GM12891 (cell line): ENCODE data around the gene SLIT2. TPM values are rescaled to one million over a fixed set of nuclear protein-coding genes. Genes with fewer than 3 reads are reported as not detected.

ENCODE experiments used
- DNase-seq: peaks from one replicate; pipeline ENCODE4 v3.0.0; 2011; ENCODE audit warnings: low spot score; ENCODE audit not compliant: insufficient read length
- FAIRE-seq: peaks from 2 replicates; lab custom pipeline; 2011; peaks lifted over from hg19 to GRCh38; lab: Jason Lieb, UNC
- PAX5 ChIP-seq: IDR thresholded peaks from 2 replicates; pipeline ENCODE4 v1.6.1; 2011; ENCODE audit warnings: low read length, moderate library complexity, mild to moderate bottlenecking; ENCODE audit not compliant: insufficient read depth, severe bottlenecking
- POLR2A ChIP-seq: IDR thresholded peaks from 2 replicates; pipeline ENCODE4 v1.6.1; 2011; ENCODE audit warnings: low read depth, low read length, control low read depth
- POLR2AphosphoS5 ChIP-seq: IDR thresholded peaks from 2 replicates; pipeline ENCODE4 v1.6.1; 2011; ENCODE audit warnings: low read depth, low read length, control low read depth
- POU2F2 ChIP-seq: IDR thresholded peaks from 2 replicates; pipeline ENCODE4 v1.6.1; 2011; ENCODE audit warnings: low read depth, mild to moderate bottlenecking, control low read depth, low read length, moderate library complexity
- SPI1 ChIP-seq: IDR thresholded peaks from 2 replicates; pipeline ENCODE4 v1.6.1; 2011; ENCODE audit warnings: low read depth, low read length, control low read depth
- TAF1 ChIP-seq: IDR thresholded peaks from 2 replicates; pipeline ENCODE4 v1.6.1; 2011; ENCODE audit warnings: low read depth, low read length, control low read depth
- polyA plus RNA-seq: library from polyadenylated mRNA; unstranded; fragments of >200 nt; gene quantifications from one replicate; pipeline ENCODE4 v1.2.1, GENCODE V29; 2012; ENCODE audit warnings: low read depth, missing spikeins, inconsistent platforms; ENCODE audit not compliant: missing spikeins

SLIT2 gene, protein sequence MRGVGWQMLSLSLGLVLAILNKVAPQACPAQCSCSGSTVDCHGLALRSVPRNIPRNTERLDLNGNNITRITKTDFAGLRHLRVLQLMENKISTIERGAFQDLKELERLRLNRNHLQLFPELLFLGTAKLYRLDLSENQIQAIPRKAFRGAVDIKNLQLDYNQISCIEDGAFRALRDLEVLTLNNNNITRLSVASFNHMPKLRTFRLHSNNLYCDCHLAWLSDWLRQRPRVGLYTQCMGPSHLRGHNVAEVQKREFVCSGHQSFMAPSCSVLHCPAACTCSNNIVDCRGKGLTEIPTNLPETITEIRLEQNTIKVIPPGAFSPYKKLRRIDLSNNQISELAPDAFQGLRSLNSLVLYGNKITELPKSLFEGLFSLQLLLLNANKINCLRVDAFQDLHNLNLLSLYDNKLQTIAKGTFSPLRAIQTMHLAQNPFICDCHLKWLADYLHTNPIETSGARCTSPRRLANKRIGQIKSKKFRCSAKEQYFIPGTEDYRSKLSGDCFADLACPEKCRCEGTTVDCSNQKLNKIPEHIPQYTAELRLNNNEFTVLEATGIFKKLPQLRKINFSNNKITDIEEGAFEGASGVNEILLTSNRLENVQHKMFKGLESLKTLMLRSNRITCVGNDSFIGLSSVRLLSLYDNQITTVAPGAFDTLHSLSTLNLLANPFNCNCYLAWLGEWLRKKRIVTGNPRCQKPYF (N-terminal part only)
- not detected for polyA plus RNA-seq

DNA sequence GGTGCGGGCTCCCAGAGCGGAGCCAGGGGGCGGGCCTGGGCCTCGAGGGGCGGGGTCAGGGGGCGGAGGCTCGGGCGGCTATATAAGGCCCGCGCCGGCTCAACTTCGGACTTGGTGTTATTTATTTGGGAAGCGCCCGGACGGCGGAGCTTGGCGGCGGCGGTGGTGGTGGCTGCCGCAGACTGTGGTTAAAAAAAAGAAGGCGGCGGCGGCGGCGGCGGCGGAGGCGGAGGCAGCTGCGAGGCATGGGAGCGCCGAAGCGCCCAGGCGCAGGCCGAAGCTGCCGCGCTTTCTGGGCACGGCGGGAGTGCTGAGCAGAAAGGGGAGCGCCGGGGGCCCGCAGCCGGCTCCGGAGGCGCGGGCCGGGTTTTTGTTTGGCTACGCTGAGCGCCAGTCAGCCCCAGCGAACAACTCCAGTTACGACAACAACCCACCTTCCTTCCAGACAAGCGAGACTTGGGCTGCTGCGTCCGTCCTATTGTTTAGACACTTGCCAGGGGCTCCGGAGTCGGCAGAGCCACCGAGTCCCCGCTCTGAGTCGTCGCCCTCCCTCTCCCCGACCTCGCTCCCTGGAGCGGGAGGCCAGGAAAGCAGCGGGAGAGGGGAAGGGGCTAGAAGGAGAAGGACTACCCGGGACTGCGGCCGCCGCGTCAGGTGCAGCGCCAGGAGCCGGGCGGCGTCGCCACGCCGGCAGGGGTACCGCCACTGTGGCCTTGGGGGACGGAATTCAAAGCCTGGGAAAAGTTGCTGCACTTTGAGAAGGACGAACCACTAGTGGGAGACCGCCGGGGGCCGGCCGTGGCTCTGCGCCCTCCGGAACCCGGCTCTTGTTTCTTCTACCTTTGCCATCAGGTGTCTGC, at the start of gene SLIT2:
TSS of gene SLIT2 (plus strand) at position 110 of the 860 bp plus-strand sequence. CDS start 1,911 bp downstream, outside the sequence.
- TF ChIP-seq PAX5 (no peak), TAF1 (no peak), SPI1 (no peak), POU2F2 (no peak), POLR2A (no peak), POLR2AphosphoS5 (no peak)
- FAIRE-seq (no peak), DNase-seq (peak; percentile 60)

DNA sequence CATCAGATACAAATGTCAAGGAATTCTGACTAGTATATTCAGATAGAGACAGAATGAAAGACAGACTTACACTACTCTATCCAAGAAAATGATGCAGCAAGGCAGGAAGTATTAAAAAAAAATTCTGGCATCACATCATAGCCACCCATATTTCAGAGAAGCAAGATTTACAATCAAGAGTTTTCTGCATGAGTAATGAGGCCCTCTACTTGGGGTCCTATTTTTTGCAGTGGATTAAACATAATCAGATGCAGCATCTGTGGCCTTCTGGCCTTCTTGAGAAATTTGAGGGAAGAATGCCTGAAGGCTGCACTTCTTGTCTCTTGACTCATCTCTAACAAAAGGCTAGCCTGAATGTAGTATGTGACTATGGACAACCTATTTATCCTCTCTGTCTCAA, 48.2 kb upstream of the SLIT2 start:
- DNase-seq (no peak), FAIRE-seq (no peak)
- TF ChIP-seq TAF1 (no peak), PAX5 (no peak), SPI1 (no peak), POLR2AphosphoS5 (no peak), POU2F2 (no peak), POLR2A (no peak)

DNA sequence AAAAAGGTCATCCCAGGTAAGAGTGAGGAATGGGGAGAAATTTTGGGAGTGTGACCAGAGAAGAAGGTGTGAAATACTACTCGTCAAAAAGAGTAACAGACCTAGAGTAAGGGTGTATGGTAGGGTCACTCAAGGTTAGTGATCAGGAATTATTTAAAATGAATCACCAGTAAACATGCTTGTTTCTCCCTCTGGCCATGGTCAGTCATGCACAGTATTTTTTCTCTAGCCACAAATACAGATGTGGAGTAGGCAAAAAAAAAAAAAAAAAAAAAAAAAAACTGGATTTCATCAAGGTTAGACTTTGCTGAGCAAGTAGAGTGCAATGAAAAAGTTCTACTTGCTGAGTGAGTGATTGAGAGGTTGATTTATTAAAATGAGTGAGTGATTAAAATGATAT, 34.2 kb upstream of the SLIT2 start:
- TF ChIP-seq PAX5 (no peak), POLR2A (no peak), POLR2AphosphoS5 (no peak), POU2F2 (no peak), SPI1 (no peak), TAF1 (no peak)
- FAIRE-seq, result no peak
- DNase-seq, result no peak

DNA sequence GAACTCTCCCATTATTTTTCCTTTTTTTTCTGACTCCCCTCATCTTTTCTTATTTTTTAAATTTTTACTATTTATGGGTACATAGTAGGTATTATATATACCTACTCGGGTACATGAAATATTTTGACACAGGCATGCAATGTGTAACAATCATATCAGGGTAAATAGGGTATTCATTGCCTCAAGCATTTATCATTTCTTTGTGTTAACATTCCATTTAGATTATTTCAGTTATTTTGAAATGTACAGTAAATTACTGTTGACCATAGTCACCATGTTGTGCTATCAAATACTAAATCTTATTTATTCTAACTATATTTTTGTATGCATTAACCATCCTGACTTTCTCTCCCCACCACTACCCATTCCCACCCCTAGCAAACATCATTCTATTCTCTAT, 33.8 kb upstream of the SLIT2 start:
- no peak for FAIRE-seq
- no peak for TF ChIP-seq PAX5
- TF ChIP-seq SPI1, result no peak
- no peak for TF ChIP-seq POU2F2
- no peak for TF ChIP-seq TAF1
- TF ChIP-seq POLR2A, result no peak
- no peak for TF ChIP-seq POLR2AphosphoS5

DNA sequence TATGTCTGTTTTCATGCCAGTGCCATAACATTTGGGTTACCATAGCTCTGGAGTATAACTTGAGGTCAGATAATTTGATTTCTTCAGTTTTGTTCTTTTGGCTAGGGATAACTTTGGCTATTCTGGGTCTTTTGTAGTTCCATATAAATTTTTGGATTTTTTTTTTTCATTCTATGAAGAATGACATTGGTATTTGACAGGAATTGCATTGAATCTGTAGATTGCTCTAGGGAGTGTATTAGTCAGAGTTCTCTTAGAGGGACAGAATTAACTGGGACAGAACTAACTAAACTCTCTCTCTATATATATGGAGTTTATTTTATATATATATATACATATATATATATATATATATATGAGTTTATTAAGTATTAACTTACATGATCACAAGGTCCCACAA, 32.2 kb upstream of the SLIT2 start:
- DNase-seq, result no peak
- FAIRE-seq, result no peak
- TF ChIP-seq SPI1 (no peak), POLR2AphosphoS5 (no peak), POLR2A (no peak), PAX5 (no peak), POU2F2 (no peak), TAF1 (no peak)

More for the DNA sequence above, 33.8 kb upstream of the SLIT2 start:
- no peak for DNase-seq

DNA sequence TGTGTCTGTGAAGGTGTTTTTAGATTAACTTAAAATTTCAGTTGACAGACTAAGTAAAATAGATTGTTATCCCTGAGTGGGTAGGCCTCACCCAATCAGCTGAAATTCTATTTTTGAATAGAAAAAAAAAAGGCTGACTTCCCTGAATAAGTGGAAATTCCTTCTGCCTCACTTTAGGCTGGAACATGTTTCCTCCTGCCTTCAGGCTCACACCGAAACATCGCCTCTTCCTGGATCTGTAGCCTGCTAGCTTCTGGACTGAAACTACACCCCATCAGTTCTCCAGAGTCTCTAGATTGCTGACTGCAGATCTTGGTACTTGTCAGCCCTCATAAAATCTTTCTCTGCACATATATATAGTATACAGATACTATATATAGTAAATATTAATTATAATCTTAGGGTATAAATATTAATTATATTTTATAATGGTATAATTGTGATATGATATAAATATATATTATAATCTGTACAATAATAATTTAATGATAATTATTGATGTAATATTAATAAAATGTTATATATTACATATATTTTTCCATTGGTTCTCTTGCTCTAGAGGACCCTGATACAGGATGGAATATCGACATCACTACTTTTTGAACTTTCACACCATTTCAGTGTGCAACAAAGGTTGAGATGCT, 13.7 kb upstream of the SLIT2 start:
- no peak for FAIRE-seq
- DNase-seq, result no peak
- no peak for TF ChIP-seq TAF1
- no peak for TF ChIP-seq POU2F2
- TF ChIP-seq PAX5, result no peak
- TF ChIP-seq POLR2AphosphoS5, result no peak
- TF ChIP-seq SPI1, result no peak
- TF ChIP-seq POLR2A, result no peak

DNA sequence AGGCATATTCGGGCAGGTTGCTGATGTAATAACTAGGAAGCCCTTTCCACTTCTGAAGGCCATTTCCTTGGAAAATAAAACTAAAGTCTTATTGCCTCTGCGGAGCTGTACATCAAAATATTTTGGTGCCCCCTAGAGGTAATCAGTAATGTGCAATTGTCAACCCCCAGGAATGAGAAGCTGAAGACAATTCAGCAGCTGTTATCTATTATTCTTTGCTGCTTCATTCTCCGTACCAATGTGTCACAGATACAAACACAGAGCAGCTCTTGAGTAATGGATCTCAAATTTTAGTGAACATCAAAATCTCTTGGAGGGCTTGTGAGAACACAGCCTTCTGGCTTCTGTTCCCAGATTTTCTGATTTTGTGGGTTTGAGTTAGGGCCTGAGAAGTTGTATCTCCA, 3.5 kb upstream of the SLIT2 start:
- FAIRE-seq (no peak), DNase-seq (no peak)
- TF ChIP-seq PAX5 (no peak), POLR2A (no peak), TAF1 (no peak), POU2F2 (no peak), POLR2AphosphoS5 (no peak), SPI1 (no peak)

DNA sequence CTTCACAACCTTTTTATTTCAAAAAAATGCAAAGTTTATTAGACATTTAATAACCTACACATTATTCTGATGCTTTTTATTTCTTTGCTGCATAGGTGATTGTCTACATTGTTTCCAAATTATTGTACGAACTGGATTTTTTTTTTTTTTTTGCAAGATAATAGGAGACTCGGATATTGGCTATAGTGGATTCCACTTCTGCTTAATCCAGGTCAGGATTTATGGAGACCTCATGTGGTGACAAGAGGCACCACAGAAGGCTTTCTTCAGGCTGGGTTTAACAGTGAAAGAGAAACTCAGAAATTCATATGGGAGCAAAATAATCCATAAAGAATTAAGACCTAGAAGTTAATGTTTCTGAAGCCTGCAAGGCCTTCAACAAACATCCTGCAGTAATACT, 2.4 kb upstream of the SLIT2 start:
- TF ChIP-seq POU2F2, result no peak
- no peak for TF ChIP-seq PAX5
- TF ChIP-seq SPI1, result no peak
- TF ChIP-seq POLR2A, result no peak
- TF ChIP-seq TAF1, result no peak
- no peak for TF ChIP-seq POLR2AphosphoS5
- FAIRE-seq (no peak), DNase-seq (no peak)

DNA sequence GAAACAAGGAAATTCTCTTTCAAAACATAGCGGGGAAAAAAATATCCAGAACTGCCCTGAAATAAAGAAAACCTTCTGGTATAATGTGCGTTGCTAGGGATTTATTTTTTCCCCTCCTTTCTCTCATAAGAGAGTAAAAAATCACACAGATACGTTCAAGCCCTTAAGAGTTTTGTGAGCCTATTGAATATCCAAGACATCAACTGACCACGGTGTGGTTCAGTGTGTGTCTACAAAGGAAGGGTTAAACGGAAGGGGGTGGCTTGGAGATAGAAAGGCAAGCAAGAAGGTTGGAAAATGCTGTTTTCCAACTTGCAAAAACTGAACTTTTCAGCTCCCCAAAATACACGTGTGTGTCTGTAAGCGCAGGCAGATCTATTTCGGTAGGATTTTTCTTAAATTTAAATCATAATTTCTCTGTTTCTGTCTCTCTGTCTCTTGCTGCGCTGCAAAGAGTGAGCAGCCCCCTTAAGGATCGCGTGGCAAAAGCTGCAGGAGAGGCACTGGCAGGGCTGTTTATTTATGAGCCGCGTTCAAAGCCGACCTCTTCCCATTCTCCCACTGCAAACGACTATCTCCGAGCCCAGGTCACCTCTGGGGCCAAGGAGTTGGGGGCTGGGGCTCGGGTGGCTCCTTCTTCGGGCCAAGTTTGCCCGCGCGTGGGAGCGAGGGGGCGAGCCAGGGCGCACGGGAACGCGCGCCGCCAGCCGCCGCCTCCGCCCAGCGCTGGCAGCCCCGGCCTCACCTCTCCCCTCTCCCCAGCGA, 492 bp upstream of the SLIT2 start:
- no peak for DNase-seq
- TF ChIP-seq TAF1, result no peak
- TF ChIP-seq POLR2A, result no peak
- TF ChIP-seq SPI1, result no peak
- no peak for TF ChIP-seq POLR2AphosphoS5
- TF ChIP-seq PAX5, result no peak
- TF ChIP-seq POU2F2, result no peak
- FAIRE-seq, result no peak
